GM18505 (cell line): Measurements from ENCODE around the gene HMGCS1.
A peak's percentile ranks its signal among the peaks of the same experiment; 100 is the strongest.

Experiments used
- ATAC-seq: cut with Tn5 transposase; IDR thresholded peaks from one replicate; pipeline ENCODE4 v1.9.1; 2021; ENCODE audit not compliant: unreplicated experiment
- POLR2A ChIP-seq: IDR thresholded peaks from 4 replicates; pipeline ENCODE4 v1.6.1; 2011; ENCODE audit warnings: borderline replicate concordance; ENCODE audit not compliant: insufficient read depth, insufficient read length; ENCODE audit errors: extremely low read depth

HMGCS1 gene

DNA sequence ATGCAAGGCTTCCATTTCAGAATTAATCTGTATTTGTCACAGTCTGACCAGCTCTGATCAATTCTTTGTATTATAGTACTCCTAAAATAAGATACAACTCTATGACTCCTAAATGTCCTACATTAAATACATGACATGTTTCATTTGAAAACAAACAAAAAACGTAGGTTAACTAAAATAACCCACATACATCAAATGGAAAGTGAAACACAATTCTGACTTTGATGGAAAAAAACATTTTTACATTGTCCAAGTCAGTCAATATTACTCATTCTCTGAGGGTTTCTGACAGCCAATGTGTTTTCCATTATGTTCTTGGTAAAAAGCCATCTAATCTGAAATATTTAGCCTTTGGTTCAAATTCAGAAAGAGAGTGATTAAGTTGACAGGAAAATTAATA lies 8.7 kb downstream of the HMGCS1 start:
- no peak for TF ChIP-seq POLR2A
- ATAC-seq = no peak

DNA sequence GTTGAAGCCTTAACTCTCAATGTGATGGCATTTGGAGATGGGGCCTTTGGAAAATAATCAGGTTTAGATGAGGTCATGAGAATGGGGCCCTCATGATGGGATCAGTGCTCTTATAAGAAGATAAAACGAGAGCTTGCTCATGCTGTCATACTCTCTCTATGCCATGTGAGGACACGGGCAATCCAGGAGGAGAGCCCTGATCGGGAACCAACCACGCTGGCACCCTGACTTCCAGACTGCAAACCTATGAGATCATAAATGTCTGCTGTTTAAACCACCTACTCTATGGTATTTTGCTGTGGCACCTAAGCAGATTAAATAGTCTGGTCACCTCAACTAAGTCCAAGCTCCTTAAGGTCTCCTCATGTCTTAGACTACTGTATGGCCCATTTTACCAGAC lies 10.0 kb downstream of the HMGCS1 start:
- no peak for TF ChIP-seq POLR2A
- ATAC-seq = no peak

DNA sequence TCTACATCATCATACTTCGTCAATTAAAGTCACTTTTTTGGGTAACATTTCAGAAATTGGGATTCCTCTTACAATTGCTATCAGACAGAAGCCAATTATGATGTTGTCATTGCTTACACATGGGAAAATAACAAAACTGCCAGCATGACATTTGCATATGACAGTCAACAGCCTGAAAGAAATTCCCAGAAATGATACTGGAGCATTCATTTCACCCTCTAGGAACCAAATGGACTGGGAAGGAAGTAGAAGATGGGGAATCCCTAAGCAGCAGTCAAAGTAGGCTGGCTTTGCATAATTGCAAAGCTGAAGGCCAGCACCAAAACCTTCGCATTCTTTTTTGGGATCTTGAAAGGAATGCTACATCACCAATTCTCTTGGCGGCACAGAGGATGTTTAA lies 10.7 kb downstream of the HMGCS1 start:
- ATAC-seq = no peak
- TF ChIP-seq POLR2A = no peak

DNA sequence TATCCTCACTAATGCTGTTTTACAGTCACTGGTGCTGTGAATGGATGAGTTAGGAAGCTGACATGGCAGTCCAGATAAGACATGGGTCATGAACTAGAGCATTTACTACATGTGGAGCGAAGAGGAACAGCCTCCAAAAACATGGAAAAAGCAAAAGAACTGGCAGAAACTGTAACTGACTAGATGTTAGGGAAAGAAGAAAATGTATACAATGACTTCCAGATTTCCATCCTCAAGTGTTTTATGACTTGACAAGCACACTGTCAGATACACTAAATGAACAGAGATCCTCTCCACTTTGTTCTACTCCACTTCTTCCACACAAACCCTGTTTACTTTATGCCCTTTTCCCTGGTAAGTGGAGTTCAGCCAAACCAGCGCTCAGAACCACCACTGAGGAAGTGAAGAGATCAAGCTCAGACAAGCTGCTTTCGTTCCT lies 11.5 kb downstream of the HMGCS1 start:
- TF ChIP-seq POLR2A = no peak
- no peak for ATAC-seq

DNA sequence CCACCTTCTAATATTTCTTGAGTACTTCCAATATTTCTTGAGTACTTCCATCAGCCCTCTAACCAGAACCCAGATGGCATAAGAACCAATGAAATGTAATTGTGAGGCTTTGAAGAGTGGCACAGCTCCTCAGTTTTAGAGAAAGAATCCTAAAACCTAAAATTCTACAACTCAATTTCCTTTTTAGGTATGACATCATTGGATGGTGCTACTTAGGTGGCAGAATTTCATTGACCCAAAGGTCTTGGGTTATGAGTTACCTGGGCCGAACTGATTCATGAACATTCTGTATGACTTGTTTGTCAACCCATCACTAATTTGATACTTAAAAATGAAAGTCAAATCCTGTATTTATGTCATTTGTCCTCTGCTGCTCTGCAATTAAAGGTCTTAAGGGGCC lies 13.1 kb downstream of the HMGCS1 start:
- no peak for ATAC-seq
- TF ChIP-seq POLR2A = no peak

DNA sequence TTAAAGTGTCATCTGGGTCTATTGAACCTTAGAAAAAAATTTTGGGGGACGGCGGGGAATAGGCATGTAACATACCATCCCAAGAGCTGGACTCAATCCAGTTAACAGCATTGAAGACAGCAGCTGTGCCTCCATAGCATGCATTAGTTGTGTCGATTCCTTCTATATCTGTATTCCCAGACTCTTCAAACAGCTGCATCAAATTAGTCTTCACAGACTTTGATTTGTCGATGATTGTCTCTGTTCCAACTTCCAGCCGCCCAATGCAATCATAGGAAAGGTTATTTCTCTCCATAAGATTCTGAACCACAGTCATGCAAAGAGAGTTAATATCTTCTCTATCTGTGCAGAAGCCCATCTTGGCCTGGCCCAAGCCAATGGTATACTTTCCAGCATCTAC lies 14.8 kb downstream of the HMGCS1 start:
- no peak for TF ChIP-seq POLR2A
- ATAC-seq = no peak

DNA sequence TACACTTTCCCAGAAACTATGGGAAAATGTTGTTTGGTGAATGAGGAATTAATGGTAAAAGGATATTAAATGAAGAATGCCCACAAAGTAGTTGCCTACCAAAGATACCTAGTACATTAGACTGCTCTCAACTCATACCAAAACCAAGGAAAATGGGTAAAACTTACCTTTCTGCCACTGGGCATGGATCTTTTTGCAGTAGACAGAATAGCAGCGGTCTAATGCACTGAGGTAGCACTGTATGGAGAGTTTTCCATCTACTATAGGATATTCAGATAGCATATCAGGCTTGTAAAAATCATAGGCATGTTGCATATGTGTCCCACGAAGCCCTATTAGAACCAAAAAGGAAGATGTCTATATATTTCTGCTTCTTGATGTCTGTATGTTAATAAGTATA lies 16.4 kb downstream of the HMGCS1 start:
- TF ChIP-seq POLR2A = no peak
- no peak for ATAC-seq

DNA sequence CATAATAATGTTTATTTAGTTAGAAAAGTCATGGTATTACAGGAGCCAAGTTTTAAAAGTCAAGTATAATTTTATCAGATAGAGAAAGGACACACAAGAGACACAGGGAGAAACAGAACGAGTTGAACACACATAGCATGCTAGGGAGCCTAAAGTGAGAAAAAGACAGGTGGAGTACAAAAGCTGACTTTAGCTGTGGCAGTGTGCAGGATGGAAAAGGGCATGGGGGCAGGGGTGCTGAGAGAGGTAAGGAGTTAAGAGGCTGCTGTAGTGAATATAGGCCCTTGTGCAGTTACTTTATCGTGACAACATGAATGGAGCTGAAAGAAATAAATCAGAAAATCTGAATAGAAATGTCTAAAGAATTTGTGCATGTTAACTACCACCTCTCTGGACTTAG lies 18.0 kb downstream of the HMGCS1 start:
- ATAC-seq = no peak
- no peak for TF ChIP-seq POLR2A

DNA sequence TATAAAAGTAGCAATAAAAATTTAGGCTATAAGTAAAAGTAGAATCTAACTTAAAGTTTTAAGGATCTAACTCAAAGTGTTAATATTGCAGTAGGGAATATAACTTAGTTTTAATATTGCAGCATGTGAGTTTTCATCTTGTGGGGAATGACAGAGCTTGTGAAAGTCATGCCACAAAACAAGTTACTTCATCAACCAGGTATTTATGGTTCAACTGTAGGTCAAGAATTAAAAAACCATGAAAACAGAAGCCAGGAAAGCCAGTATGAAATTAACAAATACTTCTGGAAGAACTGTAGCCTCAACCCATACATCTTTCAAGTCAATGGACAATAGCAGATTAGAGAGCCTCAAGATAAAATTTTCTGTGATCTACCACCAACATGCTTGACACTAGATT lies 19.0 kb downstream of the HMGCS1 start:
- ATAC-seq = no peak
- no peak for TF ChIP-seq POLR2A

DNA sequence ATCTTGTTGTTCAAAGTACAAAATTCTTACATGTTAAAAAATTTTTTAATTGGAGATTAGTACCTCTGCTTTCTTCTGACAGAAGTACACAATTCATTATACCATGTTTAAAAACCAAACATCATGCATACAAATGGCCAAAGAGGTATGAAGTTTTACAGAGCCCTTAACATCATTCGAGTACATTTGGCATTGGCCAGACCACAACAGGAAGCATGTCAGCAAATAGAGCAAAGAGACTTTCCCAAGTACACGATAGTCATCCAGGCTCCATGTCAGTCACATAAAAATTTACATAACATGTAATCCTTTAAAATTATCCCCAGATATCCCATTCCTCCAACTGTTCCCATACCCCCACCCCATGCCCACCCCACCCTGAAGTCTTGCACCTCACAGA lies 22.5 kb downstream of the HMGCS1 start:
- no peak for ATAC-seq
- no peak for TF ChIP-seq POLR2A

DNA sequence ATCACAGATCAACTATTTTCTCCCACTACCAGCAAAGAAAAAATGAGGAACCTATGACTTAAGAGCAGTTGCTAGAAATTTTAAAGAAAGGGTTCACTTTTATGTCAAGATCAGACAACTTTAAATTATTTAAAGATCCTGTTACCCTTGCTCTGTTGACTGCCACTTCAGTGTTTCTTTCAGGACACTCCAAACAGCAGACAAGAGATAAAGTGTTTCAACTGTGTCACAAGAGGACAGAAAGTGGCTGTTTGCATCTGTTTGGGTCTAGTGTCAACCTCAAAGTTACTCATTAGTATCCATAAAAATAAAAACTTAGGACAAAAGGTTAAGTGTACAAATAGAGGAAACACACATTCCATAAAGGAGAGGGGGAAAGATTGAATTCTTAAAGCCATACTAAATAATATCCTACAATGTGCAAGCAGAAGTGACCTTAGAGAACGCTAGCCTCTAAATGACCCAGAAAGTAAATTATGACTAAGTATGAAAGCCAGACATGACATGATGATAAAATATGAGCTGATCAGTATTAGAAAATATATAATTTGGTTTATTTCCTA lies 24.9 kb downstream of the HMGCS1 start:
- peak; percentile 19 for TF ChIP-seq POLR2A
- no peak for ATAC-seq

DNA sequence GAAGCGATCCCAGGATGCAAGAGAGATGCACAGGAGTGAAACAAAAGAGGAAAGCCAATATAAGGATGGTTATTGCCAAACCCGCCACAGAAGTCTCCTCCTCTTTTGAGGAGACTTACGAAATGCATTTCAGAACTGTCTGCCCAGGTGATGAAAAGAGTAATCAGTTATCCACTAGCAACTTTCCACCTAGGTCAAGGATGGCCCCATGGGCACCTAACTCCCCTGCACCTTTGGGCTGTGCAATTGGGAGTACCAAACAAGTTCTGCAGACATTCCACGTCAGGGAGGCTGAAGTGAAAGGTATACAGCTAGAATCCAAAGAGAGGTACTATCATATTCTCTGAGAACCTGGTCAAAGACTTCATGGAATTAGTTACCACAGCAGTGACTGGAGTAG lies 25.7 kb downstream of the HMGCS1 start:
- ATAC-seq = no peak
- TF ChIP-seq POLR2A = no peak

DNA sequence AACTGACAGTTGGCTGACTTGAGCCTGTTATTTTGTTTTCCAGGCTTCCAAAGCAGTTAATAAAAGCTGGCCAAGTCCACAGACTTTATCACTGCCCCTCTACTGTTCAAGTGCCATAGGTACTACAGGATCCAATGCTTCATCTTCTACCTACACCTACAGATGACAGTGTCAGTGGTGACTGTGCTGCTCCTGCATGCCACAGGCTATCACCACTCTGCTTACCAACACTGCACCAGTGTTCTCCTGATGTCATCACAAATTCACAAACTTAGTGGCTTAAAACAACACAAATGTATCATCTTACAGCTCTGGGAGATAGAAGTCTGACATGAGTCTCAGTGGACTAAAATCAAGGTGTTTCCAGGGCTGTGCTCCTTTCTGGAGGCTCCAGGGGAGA lies 26.6 kb downstream of the HMGCS1 start:
- no peak for ATAC-seq
- TF ChIP-seq POLR2A = no peak

DNA sequence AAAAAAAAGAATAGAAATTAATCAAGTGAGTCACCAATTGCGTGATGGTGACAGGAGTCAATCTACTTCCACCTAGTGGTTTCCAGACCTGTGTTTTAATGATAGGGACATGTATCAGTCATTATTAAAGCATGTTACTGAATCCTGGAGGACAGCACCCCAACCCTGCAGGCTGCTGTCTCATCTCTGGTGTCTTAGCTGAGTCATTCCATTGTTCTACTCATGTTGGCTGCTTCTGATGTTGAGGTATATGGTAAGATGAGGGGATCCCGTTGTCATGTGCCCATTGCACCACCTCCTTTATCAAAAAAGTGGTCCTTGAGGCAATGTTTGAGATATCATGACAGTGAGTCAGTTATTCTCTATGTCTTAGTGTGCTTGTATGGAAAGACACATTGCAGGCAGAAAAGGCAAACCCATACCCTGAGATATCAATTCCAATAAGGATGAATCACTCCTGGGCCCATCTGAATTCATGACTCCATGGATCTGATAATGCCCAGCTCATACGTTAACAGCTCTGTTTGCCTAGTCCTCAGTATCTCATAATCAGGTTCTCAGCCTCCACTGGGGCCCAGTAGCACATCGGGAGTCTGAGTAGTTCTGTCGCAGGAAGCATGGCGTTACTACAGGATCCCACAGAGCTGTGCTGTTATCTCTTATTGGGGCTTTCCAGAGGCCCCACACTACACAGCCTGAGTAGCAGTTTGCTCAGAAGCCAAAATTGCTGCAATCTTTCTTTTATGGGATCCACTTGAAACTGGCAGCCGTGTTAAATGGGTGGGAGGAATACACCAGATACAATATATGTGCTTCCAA lies 31.2 kb downstream of the HMGCS1 start:
- no peak for TF ChIP-seq POLR2A
- ATAC-seq = no peak

DNA sequence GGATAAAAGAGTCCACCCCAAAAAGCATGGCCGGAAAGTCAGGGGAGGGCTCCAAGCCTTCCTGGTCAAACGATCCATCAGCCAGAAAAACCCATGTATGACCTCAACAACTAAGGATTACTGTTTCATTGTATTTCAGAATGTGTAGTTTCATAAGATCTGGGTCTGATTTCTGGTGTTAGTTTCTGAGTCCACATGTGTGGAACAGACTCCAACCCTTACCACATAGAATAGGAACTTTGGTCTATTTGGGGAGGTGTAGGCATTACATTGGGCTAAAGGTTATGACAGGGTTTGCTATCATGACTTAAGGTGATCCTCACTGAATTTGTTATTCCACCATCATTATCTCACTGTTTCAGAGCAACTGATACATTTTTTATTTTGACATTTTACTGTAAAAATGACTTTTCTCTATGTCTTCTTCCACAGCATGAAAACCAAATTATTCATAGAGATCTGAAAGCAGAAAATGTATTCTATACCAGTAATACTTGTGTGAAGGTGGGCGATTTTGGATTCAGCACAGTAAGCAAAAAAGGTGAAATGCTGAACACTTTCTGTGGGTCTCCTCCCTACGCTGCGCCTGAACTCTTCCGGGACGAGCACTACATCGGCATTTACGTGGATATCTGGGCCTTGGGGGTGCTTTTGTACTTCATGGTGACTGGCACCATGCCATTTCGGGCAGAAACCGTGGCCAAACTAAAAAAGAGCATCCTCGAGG lies 33.5 kb downstream of the HMGCS1 start:
- TF ChIP-seq POLR2A = no peak
- no peak for ATAC-seq

DNA sequence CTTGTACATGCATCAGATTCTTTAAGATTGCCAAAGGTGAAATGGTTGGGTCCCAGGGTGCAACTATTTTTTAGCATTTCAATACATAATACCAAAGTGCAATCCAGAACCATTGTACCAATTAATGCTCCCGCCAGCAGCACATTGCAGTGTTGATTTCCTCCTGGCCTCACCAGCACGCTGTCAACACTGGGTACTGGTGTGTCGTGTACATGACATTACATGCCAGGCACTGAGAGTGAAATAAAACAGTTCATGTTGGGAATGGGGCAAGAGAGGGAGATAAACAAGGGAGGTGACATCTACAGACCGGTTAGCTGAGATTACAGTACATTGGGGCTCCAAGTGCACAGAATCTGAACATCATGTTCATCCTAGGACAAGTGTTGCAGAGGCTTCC lies 37.8 kb downstream of the HMGCS1 start:
- no peak for TF ChIP-seq POLR2A
- ATAC-seq = no peak
